Measurements from ENCODE around the gene ABCC1.

The ABCC1 gene

DNA sequence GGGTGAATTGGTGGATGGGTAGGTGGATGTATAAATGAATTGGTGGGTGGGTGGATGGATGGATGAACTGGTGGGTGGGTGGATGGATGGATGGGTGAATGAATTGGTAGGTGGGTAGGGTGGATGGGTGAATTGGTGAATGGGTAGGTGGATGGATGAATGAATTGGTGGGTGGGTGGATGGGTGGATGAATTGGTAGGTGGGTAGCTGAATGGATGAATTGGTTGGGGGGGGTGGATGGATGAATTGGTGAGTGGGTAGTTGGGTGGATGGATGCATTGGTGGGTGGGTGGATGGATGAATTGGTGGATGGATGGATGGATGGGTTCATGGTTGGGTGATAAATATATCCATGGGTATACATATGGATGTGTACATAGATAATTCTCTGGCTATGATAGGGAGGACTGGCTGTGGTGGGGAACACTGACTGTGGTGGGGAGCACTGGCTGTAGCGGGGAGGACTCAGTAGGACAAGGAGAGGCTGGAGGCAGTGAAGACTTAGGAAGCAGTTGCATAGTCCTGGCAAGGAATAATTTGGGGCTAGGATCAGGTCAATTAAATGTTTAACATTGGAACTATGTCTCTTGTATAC lies 54.4 kb downstream of the ABCC1 start:
- H2AK5ac ChIP-seq (ENCODE audit: low read length): no peak overlapping the region
- no peak overlapping the region for H3K4me3 ChIP-seq (ENCODE audit: low read depth, low read length)
- H3K79me2 ChIP-seq (ENCODE audit: control insufficient read depth, insufficient read depth, low read length, poor library complexity): no peaks in the 10 kb centered on the region
- H3K18ac ChIP-seq (ENCODE audit: low read length): no peak overlapping the region
- no CpG with 5 or more reads among the region's 1 CpG for WGBS (ENCODE audit: extremely low coverage, insufficient coverage, insufficient read length)
- H4K12ac ChIP-seq (ENCODE audit: low read depth, low read length): no peak overlapping the region
- H3K14ac ChIP-seq (ENCODE audit: low read length): no peak overlapping the region
- H3K36me3 ChIP-seq (ENCODE audit: control insufficient read depth in 1 of 2, insufficient read depth in 2 of 2, low read length in 2 of 2): no peaks in the 10 kb centered on the region
- no peak overlapping the region for H2AFZ ChIP-seq (ENCODE audit: insufficient read depth, low read length, poor library complexity)
- no peaks in the 10 kb centered on the region for H3K27me3 ChIP-seq (ENCODE audit: insufficient read depth, low read length)
- DNase-seq: no peak
- H2BK5ac ChIP-seq (ENCODE audit: low read depth, low read length, poor library complexity): no peak overlapping the region
- no peak overlapping the region for H2BK12ac ChIP-seq (ENCODE audit: low read length)
- H4K8ac ChIP-seq (ENCODE audit: low read depth, low read length): no peak overlapping the region
- H3K9me3 ChIP-seq (ENCODE audit: insufficient read depth, low read depth, low read length): peaks cover 2% of the 10 kb centered on the region
- H3K23ac ChIP-seq (ENCODE audit: low read length): no peak overlapping the region
- no peak overlapping the region for H2BK120ac ChIP-seq (ENCODE audit: insufficient read depth, low read length, poor library complexity)
- no peak overlapping the region for H3K4ac ChIP-seq (ENCODE audit: low read depth, low read length)
- H3K9ac ChIP-seq (ENCODE audit: low read length): no peak overlapping the region
- H3K4me2 ChIP-seq (ENCODE audit: low read length): no peak overlapping the region
- H3K27ac ChIP-seq (ENCODE audit: low read depth, low read length): no peak overlapping the region
- peaks cover 5 to 7% of the 10 kb centered on the region in 2 experiments for H3K4me1 ChIP-seq (ENCODE audit: control insufficient read depth in 1 of 2, insufficient read depth in 2 of 2, low read length in 2 of 2)
- H4K91ac ChIP-seq (ENCODE audit: low read depth, low read length): no peak overlapping the region
- no peaks in the 10 kb centered on the region for H3K79me1 ChIP-seq (ENCODE audit: low read length)

GRCh38 chr16:16004314-16004749 lies 54.9 kb downstream of the ABCC1 start:
- Histone ChIP-seq H4K12ac (ENCODE audit: low read depth, low read length) (no peak overlapping the region), H4K91ac (ENCODE audit: low read depth, low read length) (no peak overlapping the region), H2BK5ac (ENCODE audit: low read depth, low read length, poor library complexity) (no peak overlapping the region), H2BK120ac (ENCODE audit: insufficient read depth, low read length, poor library complexity) (no peak overlapping the region), H3K4me2 (ENCODE audit: low read length) (no peak overlapping the region), H3K27ac (ENCODE audit: low read depth, low read length) (no peak overlapping the region), H3K79me2 (ENCODE audit: control insufficient read depth, insufficient read depth, low read length, poor library complexity) (no peaks in the 10 kb centered on the region), H3K23ac (ENCODE audit: low read length) (no peak overlapping the region), H3K27me3 (ENCODE audit: insufficient read depth, low read length) (no peaks in the 10 kb centered on the region), H3K36me3 (ENCODE audit: control insufficient read depth in 1 of 2, insufficient read depth in 2 of 2, low read length in 2 of 2) (no peaks in the 10 kb centered on the region), H2AK5ac (ENCODE audit: low read length) (no peak overlapping the region), H3K9ac (ENCODE audit: low read length) (no peak overlapping the region), H3K4ac (ENCODE audit: low read depth, low read length) (no peak overlapping the region), H3K4me1 (ENCODE audit: control insufficient read depth in 1 of 2, insufficient read depth in 2 of 2, low read length in 2 of 2) (peaks cover 5 to 7% of the 10 kb centered on the region in 2 experiments), H3K18ac (ENCODE audit: low read length) (no peak overlapping the region), H2AFZ (ENCODE audit: insufficient read depth, low read length, poor library complexity) (no peak overlapping the region), H3K79me1 (ENCODE audit: low read length) (no peaks in the 10 kb centered on the region), H4K8ac (ENCODE audit: low read depth, low read length) (no peak overlapping the region), H3K14ac (ENCODE audit: low read length) (no peak overlapping the region), H3K4me3 (ENCODE audit: low read depth, low read length) (no peak overlapping the region), H2BK12ac (ENCODE audit: low read length) (no peak overlapping the region), H3K9me3 (ENCODE audit: insufficient read depth, low read depth, low read length) (peaks cover 2% of the 10 kb centered on the region)
- peak in 1 of 2 donors; percentile 21 for DNase-seq
- WGBS (ENCODE audit: extremely low coverage, insufficient coverage, insufficient read length): no CpG with 5 or more reads among the region's 5 CpGs

- H3K27me3 ChIP-seq (ENCODE audit: insufficient read depth, low read length): no peaks in the 10 kb centered on the region
- no peaks in the 10 kb centered on the region for H3K79me1 ChIP-seq (ENCODE audit: low read length)
- no peak overlapping the region for H3K14ac ChIP-seq (ENCODE audit: low read length)
- H2BK120ac ChIP-seq (ENCODE audit: insufficient read depth, low read length, poor library complexity): no peak overlapping the region
- no peak for DNase-seq
- peaks cover 5 to 7% of the 10 kb centered on the region in 2 experiments for H3K4me1 ChIP-seq (ENCODE audit: control insufficient read depth in 1 of 2, insufficient read depth in 2 of 2, low read length in 2 of 2)
- H3K4me3 ChIP-seq (ENCODE audit: low read depth, low read length): no peak overlapping the region
- no CpG with 5 or more reads among the region's 8 CpGs for WGBS (ENCODE audit: extremely low coverage, insufficient coverage, insufficient read length)
- no peak overlapping the region for H2AK5ac ChIP-seq (ENCODE audit: low read length)
- H3K18ac ChIP-seq (ENCODE audit: low read length): no peak overlapping the region
- no peak overlapping the region for H3K23ac ChIP-seq (ENCODE audit: low read length)
- no peak overlapping the region for H4K12ac ChIP-seq (ENCODE audit: low read depth, low read length)
- peaks cover 0 to 3% of the 10 kb centered on the region in 2 experiments for H3K36me3 ChIP-seq (ENCODE audit: control insufficient read depth in 1 of 2, insufficient read depth in 2 of 2, low read length in 2 of 2)
- no peak overlapping the region for H3K9ac ChIP-seq (ENCODE audit: low read length)
- H3K9me3 ChIP-seq (ENCODE audit: insufficient read depth, low read depth, low read length): peaks cover 2% of the 10 kb centered on the region
- H2BK5ac ChIP-seq (ENCODE audit: low read depth, low read length, poor library complexity): no peak overlapping the region
- no peak overlapping the region for H4K91ac ChIP-seq (ENCODE audit: low read depth, low read length)
- no peak overlapping the region for H3K4me2 ChIP-seq (ENCODE audit: low read length)
- no peaks in the 10 kb centered on the region for H3K79me2 ChIP-seq (ENCODE audit: control insufficient read depth, insufficient read depth, low read length, poor library complexity)
- no peak overlapping the region for H3K4ac ChIP-seq (ENCODE audit: low read depth, low read length)
- H2BK12ac ChIP-seq (ENCODE audit: low read length): no peak overlapping the region
- no peak overlapping the region for H4K8ac ChIP-seq (ENCODE audit: low read depth, low read length)
- no peak overlapping the region for H3K27ac ChIP-seq (ENCODE audit: low read depth, low read length)
- H2AFZ ChIP-seq (ENCODE audit: insufficient read depth, low read length, poor library complexity): no peak overlapping the region
These were observed 56.3 kb downstream of the ABCC1 start for GRCh38 chr16:16005721-16006120.

DNA sequence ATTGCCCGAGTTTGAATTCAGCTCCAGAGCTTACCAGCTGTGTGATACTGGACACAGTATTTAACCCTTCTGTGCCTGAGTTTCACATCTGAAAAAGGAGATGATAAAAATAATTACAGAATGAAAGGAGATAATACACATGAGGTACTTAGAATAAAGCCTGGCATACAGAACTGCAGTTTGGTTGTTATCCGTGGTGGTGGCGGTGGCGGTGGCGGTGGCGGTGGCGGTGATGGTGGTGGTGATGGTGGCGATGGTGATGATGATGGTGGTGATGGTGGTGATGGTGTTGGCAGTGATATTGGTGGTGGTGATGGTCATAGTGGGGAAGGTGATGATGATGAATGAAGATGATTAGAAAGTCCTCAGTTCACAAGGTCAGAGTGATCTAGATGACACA lies 57.2 kb downstream of the ABCC1 start:
- no peak overlapping the region for H2BK12ac ChIP-seq (ENCODE audit: low read length)
- H2BK120ac ChIP-seq (ENCODE audit: insufficient read depth, low read length, poor library complexity): no peak overlapping the region

More for the DNA sequence above, 57.2 kb downstream of the ABCC1 start:
- Histone ChIP-seq H3K23ac (ENCODE audit: low read length) (no peak overlapping the region), H2AK5ac (ENCODE audit: low read length) (no peak overlapping the region), H3K9me3 (ENCODE audit: insufficient read depth, low read depth, low read length) (peaks cover 2% of the 10 kb centered on the region), H3K18ac (ENCODE audit: low read length) (no peak overlapping the region), H3K36me3 (ENCODE audit: control insufficient read depth in 1 of 2, insufficient read depth in 2 of 2, low read length in 2 of 2) (peaks cover 0 to 3% of the 10 kb centered on the region in 2 experiments), H3K4me2 (ENCODE audit: low read length) (no peak overlapping the region), H3K14ac (ENCODE audit: low read length) (no peak overlapping the region), H3K4me3 (ENCODE audit: low read depth, low read length) (no peak overlapping the region), H2BK5ac (ENCODE audit: low read depth, low read length, poor library complexity) (no peak overlapping the region), H3K4me1 (ENCODE audit: control insufficient read depth in 1 of 2, insufficient read depth in 2 of 2, low read length in 2 of 2) (peaks cover 5 to 7% of the 10 kb centered on the region in 2 experiments), H3K27me3 (ENCODE audit: insufficient read depth, low read length) (no peaks in the 10 kb centered on the region), H3K79me1 (ENCODE audit: low read length) (peaks cover 2% of the 10 kb centered on the region), H3K4ac (ENCODE audit: low read depth, low read length) (no peak overlapping the region), H4K8ac (ENCODE audit: low read depth, low read length) (no peak overlapping the region), H3K27ac (ENCODE audit: low read depth, low read length) (no peak overlapping the region), H2AFZ (ENCODE audit: insufficient read depth, low read length, poor library complexity) (no peak overlapping the region), H3K9ac (ENCODE audit: low read length) (no peak overlapping the region), H4K91ac (ENCODE audit: low read depth, low read length) (no peak overlapping the region), H4K12ac (ENCODE audit: low read depth, low read length) (no peak overlapping the region), H3K79me2 (ENCODE audit: control insufficient read depth, insufficient read depth, low read length, poor library complexity) (no peaks in the 10 kb centered on the region)
- no peak for DNase-seq
- WGBS (ENCODE audit: extremely low coverage, insufficient coverage, insufficient read length): no CpG with 5 or more reads among the region's 8 CpGs

Measured in trophoblast cell (in vitro differentiated cells and primary cell).